GM21825 (cell line): ENCODE data around the gene OARD1.

Experiments
- ATAC-seq: cut with Tn5 transposase; IDR thresholded peaks from one replicate; pipeline ENCODE4 v1.9.1; 2021; ENCODE audit warnings: mild to moderate bottlenecking, moderate library complexity; ENCODE audit not compliant: unreplicated experiment

Gene OARD1

DNA sequence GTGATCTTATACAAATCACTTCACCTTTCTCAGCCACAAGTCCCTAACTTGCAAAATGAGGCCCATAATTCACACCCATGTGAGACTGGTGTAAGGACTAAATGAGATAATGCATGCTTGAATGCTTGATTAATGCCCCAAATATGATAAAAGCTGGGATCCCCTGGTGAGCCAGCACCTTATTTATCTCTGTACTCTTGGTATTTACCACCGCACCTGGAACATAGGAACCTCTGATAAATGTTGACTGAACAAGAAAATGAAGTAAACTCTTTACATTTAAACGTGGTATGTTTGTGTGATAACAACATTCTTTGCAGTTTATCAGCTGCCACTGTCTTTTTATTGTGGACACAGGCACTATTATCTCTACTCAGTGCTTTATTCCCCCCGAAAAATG is 21.6 kb downstream of the OARD1 start:
- ATAC-seq, result no peak

DNA sequence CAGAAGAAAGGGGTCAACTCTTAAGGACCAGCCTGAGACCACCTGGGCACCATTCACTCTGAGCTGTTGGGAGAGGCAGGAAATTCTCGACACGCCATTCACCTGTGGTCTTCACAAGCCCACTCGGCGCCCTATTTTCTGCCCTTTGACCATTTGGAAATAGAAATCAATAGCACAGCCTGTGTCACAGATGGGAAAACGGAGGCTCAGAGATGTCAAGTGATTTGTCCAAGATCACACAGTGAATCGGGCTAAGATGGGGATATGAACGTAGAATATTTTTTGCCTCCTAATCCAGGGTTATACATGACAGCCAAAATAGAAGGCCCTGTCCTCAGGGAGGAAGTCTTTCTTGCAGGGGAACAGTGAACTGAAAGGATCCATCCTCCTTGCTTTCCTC is 22.2 kb downstream of the OARD1 start:
- ATAC-seq, result no peak

DNA sequence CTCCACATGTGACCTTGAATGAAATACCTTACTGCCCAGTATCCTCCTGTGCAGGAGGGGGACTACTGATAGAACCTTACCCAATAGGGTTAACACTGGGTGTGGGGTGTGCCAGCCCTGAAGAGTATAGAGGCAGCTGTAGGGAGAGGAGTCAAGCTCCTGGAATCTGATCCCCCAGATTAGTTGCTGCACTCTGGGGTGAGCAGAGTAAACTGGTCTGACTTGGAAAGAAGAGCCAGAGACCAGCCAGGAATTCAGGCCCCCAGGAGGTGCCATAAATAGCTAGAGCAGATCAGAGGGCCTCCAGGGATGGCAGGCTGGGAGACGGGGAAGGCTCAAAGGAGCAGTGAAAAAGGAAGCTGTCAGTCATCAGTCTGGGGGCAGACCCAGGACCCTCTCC is 22.6 kb downstream of the OARD1 start:
- ATAC-seq, result no peak

DNA sequence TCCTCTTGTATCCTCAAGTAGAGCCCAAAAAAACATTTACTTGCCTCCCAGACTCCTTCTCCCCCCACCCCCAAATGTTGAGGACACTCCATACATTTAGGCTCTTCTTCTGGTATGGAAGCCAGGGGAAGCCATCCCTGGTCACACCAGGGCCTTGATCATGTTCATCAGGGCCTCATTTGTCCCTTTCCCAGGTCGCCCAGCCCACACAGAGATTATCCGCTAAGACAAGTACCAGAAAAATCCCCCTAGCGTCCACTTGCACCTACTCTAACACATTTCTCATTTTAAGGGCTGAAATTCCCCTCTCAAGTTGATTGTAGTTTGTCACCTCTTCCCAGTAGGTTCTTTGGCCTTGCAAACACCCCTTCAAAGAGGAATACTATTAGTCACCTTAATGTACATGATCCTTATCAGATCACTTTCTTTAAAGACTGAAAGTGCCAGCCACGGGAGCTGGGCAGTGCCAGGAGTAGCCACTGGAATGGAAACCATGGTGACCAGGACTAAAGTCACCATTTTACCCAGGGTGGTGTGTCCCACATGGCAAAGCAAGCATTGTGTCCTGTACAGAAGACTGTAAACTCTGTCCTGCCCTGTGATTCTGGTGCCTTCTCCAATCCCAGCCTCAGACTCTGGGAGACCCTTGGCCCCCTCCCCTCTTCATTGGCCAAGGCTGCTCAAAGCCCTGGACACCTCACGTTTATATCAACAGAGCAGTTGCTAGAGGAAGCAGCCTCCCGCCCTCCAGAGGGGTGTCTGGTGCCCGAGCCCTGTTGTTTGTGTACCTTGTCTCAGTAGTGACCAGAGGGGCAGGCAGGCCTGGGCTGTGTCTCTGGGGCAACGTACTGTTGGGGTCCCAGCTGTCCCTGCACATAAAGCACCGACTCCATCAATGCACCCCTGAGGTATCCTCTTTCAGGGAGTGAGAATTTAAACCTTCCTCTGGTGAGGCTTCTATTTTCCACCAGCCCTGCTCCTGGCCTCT is 24.1 kb downstream of the OARD1 start:
- no peak for ATAC-seq

DNA sequence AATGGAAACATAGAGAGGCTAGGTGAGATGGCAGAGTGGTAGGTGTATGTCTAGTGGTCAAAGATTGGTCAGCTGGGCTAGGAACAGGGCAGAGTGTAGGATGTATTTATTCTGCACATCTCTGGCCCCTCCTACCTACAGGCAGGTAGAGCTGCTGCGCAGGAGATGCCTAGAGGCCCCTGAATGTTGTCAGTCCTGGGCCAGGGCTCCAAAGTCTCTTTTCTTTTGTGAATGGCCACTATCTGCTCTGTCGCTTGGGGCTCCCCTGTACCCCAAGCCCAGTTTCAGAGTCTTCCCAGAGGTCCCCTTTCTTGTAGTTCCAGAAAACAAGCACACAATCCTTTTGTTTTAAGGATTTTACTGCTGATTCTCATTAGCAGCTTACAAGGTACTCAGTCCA is 24.9 kb downstream of the OARD1 start:
- no peak for ATAC-seq

DNA sequence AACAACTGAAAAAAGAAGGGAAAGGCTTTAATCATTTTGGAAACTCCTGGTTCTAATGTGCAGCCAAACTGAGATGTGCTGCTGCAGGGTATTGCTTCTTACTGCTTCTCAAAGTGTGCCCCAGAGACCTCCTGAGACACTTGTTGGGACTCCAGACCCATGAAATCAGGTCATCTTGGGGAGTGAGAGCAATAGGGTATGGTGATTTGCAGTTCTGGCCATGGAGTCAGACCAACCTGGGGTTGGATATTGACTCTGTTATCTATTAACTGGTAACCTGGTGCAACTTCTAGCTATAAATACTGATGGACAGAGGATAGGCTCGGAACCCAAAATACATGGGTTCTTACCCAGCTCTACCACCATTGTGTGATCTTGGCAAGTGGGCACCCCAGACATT is 26.1 kb downstream of the OARD1 start:
- no peak for ATAC-seq

DNA sequence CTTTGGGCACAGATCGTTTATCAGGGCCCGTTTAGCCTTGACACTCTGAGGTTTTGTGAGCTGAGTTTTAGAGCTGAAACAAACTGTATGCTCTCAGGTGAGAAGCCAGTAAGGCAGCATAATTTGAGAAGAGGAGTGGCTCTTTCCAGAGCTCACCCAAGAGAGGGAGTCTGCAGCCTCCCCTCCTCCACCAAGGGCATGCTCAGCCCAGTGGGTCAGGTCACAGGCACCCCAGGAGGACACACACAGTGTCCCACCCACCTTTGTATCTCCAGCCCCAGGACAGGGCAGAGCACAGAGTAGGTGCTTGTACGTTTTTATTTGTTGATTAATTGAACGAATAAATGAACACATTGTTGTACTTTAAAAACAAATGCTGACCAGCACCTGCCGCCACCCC is 26.5 kb downstream of the OARD1 start:
- no peak for ATAC-seq

DNA sequence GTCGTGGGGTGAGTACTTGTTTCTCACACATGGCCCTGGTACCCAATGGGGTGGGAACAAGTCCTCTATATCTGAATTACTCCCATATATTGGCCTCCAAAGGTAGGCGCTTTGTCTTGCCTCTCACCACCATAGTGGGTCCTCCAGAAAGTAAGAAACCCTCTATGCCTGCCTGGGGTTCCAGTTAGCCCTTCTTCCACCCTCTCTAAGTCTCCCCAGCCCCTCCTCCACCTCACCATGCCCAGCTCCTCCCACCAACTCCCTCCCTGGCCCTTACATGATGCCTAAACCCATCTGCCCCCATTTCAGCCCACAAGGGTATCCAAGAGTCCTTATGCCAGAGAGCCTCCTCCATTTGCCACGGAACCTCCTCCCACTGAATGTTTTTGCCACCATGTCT is 29.0 kb downstream of the OARD1 start:
- no peak for ATAC-seq

DNA sequence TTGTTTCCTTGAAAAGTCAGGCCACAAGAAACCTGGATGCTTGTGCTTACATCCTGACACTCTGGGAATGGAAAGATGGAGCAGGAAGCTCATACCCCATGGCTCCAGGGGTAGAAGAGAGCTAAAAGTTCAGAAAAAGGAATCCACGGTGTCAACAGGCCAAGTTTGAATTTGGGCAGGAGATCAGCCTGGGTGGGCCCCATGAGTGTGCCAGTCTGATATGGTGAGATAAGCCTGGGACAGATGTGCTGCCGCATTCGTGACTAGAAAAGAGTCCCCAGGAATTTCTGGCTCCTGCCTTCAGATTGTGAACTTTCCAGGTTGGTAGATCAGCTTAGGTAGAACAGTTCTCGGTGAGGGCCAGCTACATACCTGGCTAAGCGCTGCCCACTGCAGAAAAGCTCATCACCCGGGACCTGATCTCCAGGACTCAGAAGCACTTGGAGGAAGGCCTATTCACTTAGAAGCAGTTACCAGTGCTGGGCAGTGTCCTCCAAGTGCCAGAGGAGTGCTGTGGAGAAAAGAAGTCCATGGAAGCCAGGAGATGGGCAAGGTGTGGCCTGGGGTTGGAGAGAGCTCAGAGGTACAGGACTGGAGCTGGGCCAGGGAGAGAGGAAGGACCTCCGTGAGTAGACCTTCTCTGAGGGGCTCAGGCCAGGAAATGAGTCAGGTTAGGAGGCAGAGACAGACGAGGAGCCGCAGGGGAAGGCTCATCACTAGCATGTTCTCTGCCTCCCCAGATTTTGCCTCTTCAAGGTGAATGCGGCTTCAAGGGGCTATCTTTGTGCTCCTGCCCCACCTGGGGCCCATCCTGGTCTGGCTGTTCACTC is 29.7 kb downstream of the OARD1 start, which contains the start of gene TSPO2:
Gene TSPO2 (plus strand): TSS at position 242 of the 830 bp plus-strand sequence. CDS start 519 bp downstream, at position 761.
- ATAC-seq, result no peak

DNA sequence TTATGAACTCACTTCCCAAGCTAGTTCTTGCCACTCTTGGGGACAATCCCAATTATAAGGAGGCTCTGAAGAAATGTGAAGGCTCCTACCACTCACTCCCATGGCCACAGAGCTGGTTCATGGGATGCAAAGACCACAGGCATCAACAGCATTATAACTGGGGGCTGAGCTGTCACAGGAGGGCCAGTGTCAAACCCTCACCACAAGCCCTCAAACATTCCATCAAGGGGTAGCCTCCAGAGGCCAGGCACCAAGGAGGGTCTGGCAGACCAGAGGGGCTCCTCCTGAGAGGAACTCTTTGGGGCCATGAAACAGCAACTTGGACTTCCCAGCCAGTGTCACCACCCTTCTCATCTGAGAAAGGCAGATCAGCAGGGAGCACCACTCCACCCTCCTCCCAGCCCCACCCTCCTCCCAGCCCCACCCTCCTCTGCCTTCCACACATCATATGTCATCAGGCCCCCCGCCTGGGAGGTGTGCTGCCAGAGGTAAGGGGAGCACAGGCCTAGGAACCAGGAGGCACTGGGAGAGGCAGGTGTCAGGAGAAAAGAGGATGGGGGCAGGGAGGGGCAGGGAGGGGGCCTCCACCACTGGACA is 31.1 kb downstream of the OARD1 start:
- ATAC-seq, result no peak

DNA sequence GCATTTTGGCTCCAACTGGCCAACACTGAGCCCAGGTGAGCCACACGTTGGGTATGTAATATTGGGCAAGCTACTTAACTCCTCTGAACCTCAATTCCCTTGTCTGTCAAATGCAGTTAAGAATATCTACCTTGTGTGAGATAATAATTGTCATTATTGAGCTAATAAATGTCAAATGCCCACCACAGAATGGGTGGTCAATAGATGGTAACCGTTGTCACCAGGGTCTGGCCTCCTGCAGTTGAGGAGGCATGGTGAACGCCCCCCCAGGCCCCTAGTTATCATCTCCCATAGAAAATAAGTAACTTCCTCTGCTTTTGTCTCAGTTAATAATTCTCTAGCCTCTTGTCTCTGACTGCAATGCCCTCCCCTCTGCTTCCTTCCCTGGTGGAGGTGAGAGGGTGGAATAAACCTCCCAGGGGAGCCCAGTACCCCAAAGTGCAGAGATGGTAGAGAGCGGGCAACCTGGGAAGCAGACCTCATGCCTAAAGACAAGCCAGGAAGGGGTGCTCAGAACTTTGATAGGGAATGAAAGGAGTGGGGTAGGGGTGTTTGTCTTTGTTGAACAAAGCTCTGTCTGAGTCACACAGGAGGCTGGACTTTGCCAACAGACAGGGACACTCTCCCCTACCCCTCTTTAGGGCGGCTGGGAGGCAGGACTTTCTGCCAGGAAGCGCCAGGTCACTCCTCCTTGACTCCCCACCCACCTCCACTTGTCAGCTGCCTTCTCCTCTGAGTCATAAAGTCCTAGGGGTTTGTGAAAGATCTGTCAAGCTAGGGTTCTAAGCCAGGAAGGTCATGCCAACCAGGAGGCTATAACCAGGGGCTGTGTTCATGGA is 31.8 kb downstream of the OARD1 start:
- no peak for ATAC-seq

DNA sequence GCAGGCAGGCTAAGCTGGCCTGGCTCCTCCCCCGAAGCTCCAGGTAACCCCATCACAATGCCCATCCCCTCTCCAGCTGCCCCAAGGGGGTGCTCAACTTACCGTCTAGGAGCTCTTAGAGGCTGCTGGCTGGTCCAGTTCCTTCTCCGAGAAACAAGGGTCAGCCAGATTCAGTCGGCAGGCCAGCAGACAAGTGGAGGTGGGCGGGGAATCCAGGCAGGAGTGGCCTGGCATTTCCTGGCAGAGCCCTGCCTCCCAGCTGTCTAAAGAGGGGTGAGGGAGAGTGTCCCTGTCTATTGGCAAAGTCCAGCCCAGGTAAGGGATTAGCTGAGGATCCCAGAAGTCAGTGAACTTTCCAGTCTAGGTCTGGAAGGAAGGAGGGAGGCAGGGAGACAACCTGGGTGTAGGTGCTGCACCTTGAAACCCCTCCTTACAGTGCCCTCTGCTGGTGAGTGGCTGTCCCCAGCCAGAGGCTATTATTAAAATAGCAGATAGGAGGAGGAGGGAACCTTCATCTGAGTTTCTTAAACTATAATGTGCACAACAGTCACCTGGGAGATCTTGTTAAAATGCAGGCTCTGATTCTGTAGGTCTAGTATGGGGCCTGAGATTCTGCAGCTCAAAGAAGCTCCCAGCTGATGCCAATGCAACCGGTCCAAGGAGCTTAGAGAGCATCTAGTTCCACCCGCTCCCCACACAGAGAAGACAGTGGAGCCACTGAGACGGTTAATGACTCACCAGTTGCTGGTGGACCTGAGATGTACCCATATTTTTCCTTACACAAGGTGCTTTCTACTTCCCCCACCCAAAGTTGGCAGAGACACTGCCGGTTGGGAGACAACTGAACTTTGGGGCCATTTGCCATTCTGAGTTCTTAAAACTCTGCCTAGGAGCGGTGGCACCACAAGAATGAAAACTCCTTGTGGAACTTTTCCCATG is 32.8 kb downstream of the OARD1 start, which contains the start of gene UNC5CL:
Gene UNC5CL (minus strand): TSS at position 162 of the 939 bp plus-strand sequence. CDS start 4,147 bp downstream, outside the sequence.
- ATAC-seq, result no peak

DNA sequence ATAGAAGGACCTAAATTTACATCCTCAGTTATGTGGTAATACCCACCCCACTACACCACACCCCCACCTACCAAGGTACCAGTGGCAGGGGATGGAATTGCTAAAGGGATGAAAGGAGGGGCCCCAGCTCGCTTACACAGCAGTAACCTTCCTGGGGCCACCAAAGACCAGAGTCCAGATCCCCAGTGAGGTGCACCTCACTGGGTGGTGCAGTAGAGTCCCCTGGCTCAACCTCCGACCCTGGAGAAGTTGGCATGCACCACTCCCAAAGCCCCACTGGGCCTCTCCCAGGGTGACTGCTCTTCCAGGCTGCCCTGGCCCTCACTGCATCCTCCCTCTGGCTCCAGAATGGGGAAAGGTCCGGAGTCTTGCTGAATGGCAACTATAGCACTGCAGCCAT is 34.0 kb downstream of the OARD1 start:
- no peak for ATAC-seq

DNA sequence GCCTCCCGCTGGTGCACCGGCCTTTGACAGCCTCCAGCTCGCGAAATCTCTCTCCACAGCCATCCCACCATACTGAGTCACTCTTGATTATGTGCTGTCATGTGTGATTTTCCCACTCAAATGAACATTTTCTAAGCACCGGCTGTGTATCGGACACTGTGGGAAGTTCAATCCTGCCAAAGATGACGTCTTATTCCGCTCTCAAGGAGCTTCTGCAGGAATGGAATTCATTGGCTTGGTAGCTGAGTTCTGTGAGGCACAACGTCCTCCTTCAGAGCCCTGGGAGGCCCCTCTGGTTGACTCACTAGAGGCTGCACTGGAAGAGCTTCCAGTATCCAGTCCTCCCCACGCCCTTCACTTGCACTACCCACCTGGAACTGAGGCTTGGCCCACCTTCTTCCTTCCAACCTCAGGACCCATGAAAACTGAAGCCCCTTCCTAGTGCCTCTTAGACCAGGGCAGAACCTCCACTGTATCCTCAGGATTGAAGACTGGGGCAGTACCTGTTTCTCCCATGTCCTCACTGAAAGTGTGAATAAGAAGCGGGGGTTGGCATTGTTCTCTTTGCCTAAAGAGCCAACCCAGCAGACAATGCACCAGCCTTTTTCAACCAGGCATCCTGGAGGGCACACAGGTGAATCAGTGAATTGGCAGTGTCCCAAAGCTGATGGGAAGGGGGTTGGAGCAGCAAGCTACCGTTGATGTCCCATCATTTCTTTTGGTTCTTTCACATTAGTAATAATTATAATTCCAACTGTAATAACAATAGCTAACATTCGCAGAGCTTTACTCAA is 34.9 kb downstream of the OARD1 start:
- ATAC-seq, result no peak

DNA sequence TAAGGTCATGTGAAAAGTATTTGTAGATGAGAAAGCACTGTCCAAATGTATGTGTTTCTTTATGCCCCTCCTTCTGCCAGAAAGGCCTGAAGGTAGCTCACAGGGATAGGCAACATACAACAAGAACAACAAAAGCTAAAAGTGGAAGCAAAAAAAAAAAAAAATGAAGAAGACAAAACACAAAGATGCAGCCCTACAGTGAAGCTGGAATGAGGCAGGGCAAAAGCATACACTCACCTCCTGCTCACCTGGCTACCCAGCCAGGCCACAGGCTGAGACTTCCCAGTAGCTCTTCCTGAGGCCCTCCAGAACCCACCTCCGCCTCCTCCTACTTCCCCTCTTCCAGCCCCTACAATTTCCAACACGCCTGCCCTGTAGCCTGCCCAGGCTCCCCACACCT is 35.6 kb downstream of the OARD1 start:
- no peak for ATAC-seq

DNA sequence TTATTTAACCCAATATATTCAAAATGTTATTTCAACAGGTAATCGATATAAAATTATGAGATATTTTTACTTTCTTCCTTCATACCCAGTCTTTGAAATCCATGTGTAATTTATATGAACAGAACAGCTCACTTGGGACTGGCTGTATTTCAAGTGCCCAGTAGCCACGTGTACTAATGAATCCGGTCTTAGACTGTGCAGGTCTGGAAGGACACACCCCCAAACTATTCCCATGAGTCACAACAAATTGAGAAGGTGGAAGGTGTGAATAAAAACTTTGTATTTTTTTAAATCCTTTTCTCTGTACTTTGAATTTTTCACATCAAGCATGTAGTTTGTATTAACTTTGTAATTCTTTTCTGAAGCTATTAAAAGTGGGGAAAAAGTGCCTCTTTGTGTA is 36.0 kb downstream of the OARD1 start:
- no peak for ATAC-seq

DNA sequence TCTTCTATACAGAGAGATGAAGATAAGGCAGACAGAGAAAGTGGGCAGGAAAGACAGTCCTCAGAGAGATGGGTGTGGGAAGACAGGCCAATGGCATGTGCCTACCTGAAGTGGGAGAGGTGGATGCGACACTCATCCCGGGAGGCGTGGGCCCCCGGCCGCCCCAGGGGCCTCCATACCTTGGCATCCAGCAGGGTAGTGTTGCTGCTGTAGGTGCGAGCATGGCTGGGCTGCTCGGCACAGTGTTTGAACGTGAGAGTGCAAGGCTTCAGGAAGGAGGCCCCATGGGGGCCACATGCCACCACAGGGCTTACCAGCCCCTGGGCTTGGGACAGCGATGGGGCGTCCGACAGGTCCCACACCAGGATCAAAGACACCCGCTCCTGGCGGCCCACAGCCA is 38.4 kb downstream of the OARD1 start:
- no peak for ATAC-seq

DNA sequence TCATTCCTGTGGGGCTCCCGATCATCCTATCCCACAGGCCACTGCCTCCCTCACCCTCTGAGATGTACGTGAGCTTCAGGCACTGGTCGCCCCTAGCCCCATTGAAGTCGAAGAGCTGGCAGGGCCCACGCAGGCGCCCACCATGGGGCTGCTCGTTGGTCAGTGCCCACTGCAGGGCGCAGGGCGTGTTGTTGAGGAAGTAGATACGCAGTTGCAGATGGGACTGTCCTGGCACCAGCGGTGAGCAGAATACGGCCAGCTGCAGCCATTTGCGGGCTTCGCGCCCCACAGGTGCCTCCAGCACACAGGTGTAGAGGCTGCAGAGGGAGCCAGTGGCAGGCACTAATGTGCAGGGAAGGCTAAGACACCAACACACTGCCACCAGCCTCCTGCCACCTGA is 39.3 kb downstream of the OARD1 start:
- ATAC-seq, result no peak
